Mucosa of descending colon (tissue), 3 donors: ENCODE results near the gene FAF1. TPM values are rescaled to one million over a fixed set of nuclear protein-coding genes. Genes with fewer than 3 reads are reported as not detected.

ENCODE experiments used
- ATAC-seq: fragments of 200-7000 bp; cut with Tn5 transposase; one replicate; pipeline ENCODE4 v1.9.1; 2020; ENCODE audit warnings: mild to moderate bottlenecking, moderate library complexity
- DNase-seq, 3 donors: peaks; one replicate each; pipeline ENCODE4 v3.0.0-alpha.2; 2020
- H3K36me3 ChIP-seq: fragments of 200-600 bp; one replicate; pipeline ENCODE4 v1.8.0; 2021; ENCODE audit warnings: low read depth, mild to moderate bottlenecking
- H3K4me1 ChIP-seq: fragments of 200-600 bp; one replicate; pipeline ENCODE4 v1.8.0; 2021; ENCODE audit warnings: low read depth, mild to moderate bottlenecking
- H3K4me3 ChIP-seq: fragments of 200-600 bp; one replicate; pipeline ENCODE4 v1.8.0; 2021; ENCODE audit warnings: mild to moderate bottlenecking
- H3K9me3 ChIP-seq: fragments of 200-600 bp; one replicate; pipeline ENCODE4 v1.8.0; 2021; ENCODE audit warnings: mild to moderate bottlenecking
- intact Hi-C, 2 donors: fragments of 100-400 bp; cut with DNase I in 1 of 2; cut with micrococcal nuclease in 1 of 2; formaldehyde crosslinking; loops; one replicate each; pipeline versions ENCODE4 v1.11.0 to v1.11.1; 2022; cut with DNase I, micrococcal nuclease
- total RNA-seq, 3 donors: library from RNA; stranded (reverse); fragmentation: NEBNext Ultra II Directional in 2 of 3; extraction: Animal tissue kit (Norgen Biotek cat#: 25700) in 2 of 3; gene quantifications; one replicate each; pipeline versions ENCODE4 v1.2.1 to v1.2.4, GENCODE V29; 2021 to 2023
- TF ChIP-seq, protein P1 (sequence below): fragments of 200-600 bp; IDR thresholded peaks from one replicate; pipeline ENCODE4 v1.8.0; 2022; ENCODE audit warnings: antibody characterized with exemption, mild to moderate bottlenecking
- donor health status: DM: no; HTN: no; CAD: no; lungs with moderate emphysema.
- donor health status: DM: no; HTN: no; CAD: no.
- donor health status: DM: no; HTN: yes; CAD: no.

Gene FAF1
- total RNA-seq, 3 donors from 2014 or later = 48.6 to 70.9 (median 57.7) TPM

DNA sequence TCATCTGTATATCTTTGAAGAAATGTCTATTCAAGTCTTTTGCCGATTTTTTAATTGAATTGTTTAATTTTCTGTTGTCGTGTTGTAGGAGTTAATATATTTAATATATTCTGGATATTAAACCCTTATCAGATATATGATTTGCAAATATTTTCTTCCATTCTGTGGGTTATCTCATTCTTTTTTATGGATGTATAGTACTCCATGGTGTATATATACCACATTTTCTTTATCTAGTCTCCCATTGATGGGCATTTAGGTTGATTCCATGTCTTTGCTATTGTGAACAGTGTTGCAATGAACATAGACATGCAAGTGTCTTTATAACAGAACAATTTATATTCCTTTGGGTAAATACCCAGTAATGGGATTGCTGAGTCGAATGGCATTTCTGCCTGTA is 436.5 kb downstream of the FAF1 start:
- ATAC-seq (no peak), DNase-seq (no peak)
- TF ChIP-seq, protein P1, sequence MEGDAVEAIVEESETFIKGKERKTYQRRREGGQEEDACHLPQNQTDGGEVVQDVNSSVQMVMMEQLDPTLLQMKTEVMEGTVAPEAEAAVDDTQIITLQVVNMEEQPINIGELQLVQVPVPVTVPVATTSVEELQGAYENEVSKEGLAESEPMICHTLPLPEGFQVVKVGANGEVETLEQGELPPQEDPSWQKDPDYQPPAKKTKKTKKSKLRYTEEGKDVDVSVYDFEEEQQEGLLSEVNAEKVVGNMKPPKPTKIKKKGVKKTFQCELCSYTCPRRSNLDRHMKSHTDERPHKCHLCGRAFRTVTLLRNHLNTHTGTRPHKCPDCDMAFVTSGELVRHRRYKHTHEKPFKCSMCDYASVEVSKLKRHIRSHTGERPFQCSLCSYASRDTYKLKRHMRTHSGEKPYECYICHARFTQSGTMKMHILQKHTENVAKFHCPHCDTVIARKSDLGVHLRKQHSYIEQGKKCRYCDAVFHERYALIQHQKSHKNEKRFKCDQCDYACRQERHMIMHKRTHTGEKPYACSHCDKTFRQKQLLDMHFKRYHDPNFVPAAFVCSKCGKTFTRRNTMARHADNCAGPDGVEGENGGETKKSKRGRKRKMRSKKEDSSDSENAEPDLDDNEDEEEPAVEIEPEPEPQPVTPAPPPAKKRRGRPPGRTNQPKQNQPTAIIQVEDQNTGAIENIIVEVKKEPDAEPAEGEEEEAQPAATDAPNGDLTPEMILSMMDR = no peak
- Histone ChIP-seq H3K4me1 (no peaks in the 10 kb centered on the region), H3K36me3 (no peaks in the 10 kb centered on the region), H3K9me3 (no peaks in the 10 kb centered on the region), H3K4me3 (no peak overlapping the region)
- intact Hi-C loops = no loop called here

DNA sequence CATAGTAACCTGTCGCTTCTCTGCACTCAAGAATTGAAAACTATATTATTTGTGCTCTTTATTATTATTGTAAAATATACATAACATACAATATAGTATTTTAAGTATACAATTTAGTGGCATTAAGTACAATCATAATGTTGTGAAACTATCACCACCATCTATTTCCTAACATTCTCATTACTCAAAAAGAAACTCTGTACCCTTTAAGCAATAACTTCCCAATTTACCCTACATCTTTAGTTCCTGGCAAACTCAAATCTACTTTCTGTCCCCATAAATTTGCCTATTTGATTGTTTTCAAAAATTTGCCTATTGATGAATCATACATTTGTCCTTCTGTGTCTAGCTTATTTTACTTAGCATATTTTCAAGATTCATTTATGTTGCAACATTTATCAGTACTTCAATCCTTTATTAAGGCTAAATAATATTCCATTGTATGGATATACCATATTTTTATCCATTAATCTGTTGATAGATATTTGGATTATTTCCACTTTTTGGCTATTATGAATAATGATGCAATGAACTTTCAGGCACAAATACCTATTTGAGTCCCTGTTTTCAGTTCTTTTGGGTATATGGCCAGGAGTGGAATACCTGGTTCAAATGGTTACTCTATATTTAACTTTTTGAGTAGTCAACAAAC is 437.2 kb downstream of the FAF1 start:
- TF ChIP-seq, protein P1 = no peak
- Histone ChIP-seq H3K9me3 (no peaks in the 10 kb centered on the region), H3K4me1 (no peaks in the 10 kb centered on the region), H3K4me3 (no peak overlapping the region), H3K36me3 (no peaks in the 10 kb centered on the region)
- intact Hi-C loops = no loop called here
- DNase-seq = no peak
- ATAC-seq = no peak

DNA sequence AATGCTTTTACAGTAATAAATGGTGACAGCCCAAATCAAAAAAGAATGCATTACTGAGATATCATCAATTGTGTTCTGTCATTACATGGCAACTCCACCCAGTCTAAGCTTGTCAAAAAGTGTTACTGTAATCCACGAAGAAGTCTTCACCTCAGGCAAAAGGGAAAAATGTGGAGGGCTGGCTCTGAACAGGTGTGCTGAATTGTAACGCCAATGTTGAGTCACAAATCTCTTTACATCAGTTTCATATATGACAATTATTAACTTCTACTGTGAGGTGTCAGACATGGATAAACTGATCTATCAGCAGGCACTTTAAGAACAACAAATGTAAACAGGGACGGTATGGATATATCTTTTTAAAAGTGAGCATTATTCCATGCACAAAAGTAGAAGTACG is 438.4 kb downstream of the FAF1 start:
- Histone ChIP-seq H3K4me3 (no peak overlapping the region), H3K9me3 (no peaks in the 10 kb centered on the region), H3K36me3 (no peaks in the 10 kb centered on the region), H3K4me1 (no peaks in the 10 kb centered on the region)
- DNase-seq (no peak), ATAC-seq (no peak)
- intact Hi-C loops = no loop called here
- TF ChIP-seq, protein P1 = no peak

DNA sequence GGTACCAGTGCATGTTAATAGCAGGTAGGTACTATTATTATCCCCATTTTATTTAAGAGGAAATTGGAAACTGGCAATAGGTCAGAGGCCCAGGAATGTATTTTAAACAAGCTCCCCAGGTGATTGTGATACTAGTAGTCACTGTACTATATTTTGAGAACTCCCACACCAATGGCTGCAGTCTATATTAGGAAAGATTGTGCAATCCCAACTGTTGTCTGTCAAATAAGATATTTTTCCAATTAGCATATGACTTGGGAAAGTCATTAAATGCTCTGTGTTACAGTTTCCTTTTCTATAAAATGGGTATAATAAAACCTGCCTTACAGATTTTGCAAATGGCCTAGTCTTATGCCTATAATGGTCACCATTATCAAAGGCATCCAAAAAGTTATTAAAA is 442.6 kb downstream of the FAF1 start:
- no peaks in the 10 kb centered on the region for H3K36me3 ChIP-seq
- intact Hi-C loops = no loop called here
- TF ChIP-seq, protein P1 = no peak
- DNase-seq (no peak), ATAC-seq (no peak)
- H3K4me1 ChIP-seq = no peaks in the 10 kb centered on the region
- H3K9me3 ChIP-seq = no peaks in the 10 kb centered on the region
- no peak overlapping the region for H3K4me3 ChIP-seq

DNA sequence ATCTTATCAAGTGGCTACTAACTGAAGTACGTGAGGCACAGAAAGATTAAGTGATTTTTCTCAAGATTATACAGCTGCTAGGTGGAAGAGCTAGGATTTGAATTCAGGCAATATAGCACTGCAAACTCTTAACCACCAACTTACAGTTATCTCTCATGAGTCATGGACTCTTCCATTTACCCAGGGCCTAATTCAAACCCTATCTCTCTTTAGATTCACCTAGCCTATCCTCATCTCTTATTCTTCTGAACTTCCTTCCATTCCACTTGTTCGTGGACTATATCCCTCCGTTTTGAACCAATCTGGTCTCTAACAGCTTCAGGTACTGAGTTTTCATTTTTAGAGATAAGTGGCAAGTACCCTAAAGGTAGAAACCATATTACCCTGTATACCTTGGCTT is 444.0 kb downstream of the FAF1 start:
- H3K4me3 ChIP-seq = no peak overlapping the region
- no peaks in the 10 kb centered on the region for H3K4me1 ChIP-seq
- DNase-seq (no peak), ATAC-seq (no peak)
- no peaks in the 10 kb centered on the region for H3K36me3 ChIP-seq
- no peaks in the 10 kb centered on the region for H3K9me3 ChIP-seq
- TF ChIP-seq, protein P1 = no peak
- intact Hi-C loops = no loop called here
